GM21529 (cell line): ENCODE data around the gene NFXL1.
A peak's percentile ranks its signal among the peaks of the same experiment; 100 is the strongest.
"Not testable (repeated sequence)": the region's sequence is repeated elsewhere in the genome, so short reads cannot be mapped to it uniquely, and the experiment has no call there.

ENCODE experiments used
- ATAC-seq: cut with Tn5 transposase; IDR thresholded peaks from one replicate; pipeline ENCODE4 v1.9.1; 2021; ENCODE audit not compliant: unreplicated experiment

The NFXL1 gene

DNA sequence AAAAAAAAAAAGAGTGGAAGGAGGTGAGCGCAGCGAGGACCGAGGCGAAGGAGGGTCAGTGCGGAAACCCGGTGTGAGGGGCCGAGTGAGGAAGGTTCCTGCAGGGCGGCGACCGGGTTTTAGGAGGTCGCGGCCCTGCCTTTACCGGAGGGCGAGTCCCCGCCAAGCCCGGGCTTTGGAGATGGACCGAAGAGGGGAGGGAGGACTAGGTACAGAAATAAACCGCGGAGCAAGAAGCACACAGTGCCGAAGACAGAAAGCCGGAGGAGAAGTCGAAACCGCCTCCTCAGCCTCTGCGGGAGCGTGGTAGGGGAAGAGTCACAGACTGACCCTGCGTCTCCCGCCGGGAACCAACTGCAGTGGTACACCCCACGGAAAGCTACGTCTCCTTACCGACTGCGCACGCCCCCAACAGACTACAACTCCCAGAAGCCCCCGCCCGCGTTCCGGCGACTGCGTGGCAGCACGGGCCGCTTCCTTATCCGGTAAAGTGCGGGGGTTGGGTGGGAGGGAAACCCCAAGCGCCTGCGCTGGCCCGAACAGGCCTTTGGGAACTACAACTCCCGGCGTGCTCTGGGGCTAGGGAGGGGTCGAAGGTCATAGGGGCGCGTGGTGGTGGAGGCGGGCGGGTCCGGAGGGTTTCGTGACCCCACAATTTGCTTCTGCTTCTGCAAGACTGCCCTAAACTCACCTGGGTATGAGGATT is at the start of gene NFXL1:
Gene NFXL1 (minus strand): TSS at position 364 of the 706 bp plus-strand sequence. CDS start 380 bp downstream, outside the sequence.
- peak; percentile 97 for ATAC-seq

DNA sequence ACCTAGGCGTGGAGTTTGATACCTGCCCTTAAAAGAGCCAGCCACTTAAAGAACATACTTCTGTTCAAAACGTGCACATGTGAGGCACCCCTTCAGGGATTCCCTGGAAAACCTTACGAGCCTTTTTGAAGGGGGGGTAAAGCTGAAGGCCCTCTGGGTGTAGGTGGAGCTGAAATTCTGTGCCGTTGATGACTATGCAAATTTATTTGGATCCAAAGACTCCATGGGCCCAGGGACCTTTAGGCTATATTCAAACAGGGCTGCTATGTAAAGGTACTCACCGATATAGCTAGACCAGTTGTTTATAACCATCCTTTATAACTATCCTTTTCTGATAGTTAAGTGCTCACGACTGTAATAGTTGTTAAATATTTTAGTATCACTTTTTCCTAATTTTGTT is 40.3 kb upstream of the NFXL1 start:
- ATAC-seq, result no peak

DNA sequence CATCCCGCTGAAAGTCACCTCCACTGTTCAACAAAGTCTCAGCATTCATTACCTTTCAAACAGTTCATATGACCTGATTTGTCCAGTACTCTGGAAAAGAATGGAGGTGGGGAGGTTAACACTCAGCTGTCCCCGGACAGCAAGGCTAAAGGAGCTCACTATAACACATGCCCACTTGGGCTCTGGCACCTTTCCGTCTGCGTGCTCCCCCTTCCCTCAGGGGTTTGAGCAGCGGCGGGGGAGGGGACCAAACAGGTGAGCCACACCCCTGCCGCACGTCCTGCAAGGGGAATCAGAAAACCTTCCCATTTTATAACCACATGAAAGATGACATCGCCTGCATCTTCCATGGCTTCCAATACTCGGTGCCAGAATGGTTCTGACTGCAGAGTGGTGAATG is 39.9 kb upstream of the NFXL1 start:
- no peak for ATAC-seq

DNA sequence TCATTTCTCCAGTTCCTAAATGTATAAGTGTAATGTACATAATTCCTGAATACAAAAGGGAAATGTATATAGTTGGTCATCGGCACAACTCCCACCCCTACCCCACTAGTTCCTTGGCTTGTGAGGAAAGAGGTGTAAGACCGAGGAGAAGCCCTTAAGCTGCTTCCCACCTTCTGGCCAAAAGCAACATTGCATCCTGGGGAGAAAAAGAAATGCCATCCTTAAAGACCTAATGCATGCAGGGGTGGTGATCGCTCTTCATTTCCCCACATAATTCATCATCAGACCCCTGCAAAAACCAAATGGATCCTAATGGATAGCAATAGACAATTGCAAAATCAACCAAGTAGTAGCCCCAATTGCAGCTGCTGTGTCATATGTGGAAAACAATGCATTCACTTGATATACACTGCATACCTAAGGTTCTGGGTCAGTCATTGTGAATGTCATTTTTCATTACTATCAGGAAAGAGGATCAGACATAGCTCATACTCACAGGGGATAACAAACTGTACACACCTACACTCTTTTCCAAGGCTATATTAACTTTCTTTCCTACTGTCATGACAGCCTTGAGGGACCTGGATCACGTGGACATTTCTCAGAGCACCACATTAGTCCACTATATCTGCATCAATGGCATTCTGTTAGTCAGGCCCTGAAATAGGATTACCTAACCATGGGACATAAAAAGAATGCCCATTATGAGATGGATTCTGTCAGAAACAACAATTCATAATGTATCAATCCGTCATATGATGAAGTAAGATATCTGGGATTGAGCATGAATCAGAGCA is 31.7 kb upstream of the NFXL1 start:
- ATAC-seq, result no peak

DNA sequence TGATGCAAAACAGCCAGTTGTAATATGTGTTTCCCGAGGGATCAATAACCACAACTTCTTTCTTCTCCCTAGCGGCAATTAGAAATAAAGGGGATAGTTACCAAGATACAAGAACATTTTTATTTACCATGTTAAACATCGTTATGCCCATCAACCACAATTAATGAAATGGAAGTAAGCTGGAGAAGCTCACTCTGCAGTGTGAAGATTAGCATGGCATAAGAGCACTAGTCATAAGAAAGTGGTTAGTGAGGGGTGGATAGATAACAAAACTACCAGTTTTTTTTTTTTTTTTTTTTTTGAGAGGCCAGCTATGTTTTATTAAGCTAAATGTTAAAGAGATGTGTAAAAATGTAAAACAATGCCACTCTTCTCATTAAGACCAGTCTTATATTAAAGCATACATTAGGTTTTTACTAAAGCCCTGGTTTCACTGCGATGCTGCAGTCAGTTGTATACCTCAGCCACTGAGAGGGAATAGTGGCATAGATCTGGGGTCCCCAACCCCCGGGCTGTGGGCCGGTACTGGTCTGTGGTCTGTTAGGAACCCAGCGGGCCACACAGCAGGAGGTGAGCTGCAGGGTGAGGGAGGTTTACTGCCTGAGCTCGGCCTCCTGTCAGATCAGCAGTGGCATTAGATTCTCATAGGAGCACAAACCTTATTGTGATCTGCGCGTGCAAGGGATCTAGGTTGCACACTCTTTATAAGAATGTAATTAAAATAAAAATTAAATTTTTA is 27.9 kb upstream of the NFXL1 start:
- no peak for ATAC-seq

DNA sequence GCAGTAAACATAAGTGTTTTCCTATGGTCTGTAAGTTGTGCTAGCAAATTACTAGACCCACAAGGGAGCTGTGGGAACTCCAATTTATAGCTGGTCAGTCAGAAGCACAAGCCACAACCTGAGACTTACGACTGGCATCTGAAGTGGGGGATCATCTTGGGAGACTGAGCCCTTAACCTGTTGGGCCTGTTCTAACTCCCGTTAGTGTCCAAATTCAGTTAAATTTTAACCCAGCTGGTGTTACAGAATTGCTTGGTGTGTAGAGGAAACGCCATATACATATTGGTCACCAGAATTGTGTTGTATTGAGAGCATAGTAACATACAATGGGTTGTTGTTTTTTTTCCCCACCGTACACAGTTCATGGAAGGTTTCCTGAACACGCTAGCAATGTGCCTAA is 25.1 kb upstream of the NFXL1 start:
- ATAC-seq, result no peak

DNA sequence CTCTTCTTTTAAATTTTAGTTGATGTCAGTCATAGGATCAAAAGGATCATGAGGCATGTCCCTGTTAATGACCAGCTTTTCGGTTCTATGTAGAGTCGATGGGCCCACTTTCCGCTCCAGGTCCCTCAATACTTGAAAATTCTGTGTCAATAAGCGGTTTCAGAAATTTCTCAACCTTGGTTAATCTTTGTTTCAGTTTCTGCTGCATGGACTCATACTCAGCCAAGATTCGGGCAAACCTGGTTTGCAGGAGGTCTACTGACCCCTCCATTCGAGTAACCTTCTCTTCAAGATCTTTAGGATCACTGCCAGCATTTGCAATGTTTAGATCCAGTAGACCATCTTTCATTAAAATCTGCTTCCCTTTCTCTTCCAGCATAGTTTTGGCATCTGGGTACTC is 22.0 kb upstream of the NFXL1 start:
- no peak for ATAC-seq

DNA sequence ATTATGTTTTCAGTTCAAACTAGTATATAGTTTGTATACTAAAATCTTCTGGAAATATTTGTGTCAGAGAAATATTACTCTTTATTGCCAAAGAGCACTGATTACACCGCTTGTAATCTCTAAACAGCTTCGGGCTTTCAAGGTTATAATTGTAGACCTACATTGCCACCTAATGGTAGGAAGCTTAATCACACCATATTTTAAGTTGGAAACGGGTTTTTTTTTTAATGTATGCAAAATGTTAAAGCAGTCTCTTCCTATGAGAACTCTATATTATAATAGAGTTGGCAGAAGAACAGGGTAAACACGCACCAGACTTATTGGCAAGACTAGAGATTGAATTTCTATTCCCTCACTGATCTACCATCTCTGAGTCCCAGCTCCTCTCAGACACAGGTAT is 19.5 kb upstream of the NFXL1 start:
- peak; percentile 68 for ATAC-seq

DNA sequence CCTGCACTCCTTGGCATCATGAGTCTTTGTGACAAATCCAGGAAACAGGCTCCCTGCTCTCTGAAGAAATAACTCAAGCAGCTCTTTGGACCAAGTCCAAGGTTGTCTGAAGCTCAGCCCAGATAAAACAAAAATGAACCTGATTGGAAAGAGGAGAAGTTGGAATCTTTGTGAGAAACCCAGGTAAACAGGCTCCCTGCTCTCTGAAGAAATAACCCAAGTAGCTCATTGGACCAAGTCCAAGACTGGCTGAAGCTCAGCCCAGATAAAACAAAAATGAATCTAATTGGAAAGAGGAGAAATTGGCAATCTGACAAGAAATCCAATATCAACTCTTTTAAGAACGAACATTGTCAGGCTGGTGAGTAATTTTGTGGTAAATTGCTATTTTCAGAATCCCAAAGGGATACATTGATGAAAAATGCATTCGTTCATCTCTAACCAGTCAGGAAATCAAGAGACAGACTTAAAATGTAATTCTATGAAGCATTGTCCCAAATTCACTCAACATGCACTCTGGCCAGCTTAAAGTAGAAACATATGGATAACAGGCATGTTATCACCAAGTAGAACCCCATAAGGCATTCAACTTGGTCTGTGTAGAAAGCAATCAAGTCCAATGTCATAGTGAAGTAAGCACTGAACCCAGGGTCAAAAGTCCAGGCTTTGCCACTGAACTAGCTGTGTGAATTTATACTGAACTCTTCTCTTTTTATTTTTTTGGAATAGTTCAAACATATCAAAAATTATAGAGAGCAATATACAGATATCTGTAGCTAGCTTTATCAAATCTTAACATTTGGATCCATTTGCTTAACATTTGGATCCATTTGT is 16.8 kb upstream of the NFXL1 start:
- no peak for ATAC-seq

DNA sequence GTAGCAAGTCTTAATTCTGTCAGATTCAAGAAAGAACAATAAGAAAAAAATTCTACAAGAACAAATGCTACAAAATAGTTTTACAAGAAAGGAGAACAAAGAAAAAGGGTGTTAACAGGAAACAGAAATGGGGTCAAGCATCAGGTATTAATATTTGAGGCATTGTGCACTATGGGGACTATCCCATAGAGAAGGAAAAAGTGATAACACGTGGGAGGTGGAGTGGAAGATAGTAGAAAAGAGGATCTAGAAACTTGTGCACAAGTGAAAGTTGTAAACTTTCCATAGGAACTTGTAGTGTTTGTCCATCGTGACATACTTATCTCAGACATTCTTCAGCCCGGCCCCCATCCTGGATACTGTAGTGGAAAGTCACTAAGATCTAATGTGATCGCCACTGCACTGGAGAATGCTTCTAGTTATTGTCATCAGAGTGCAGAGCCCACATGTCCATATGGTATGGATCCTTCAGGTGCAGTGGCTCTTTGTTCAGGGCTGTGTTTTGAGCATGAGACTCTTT is 15.4 kb upstream of the NFXL1 start:
- ATAC-seq, result no peak

DNA sequence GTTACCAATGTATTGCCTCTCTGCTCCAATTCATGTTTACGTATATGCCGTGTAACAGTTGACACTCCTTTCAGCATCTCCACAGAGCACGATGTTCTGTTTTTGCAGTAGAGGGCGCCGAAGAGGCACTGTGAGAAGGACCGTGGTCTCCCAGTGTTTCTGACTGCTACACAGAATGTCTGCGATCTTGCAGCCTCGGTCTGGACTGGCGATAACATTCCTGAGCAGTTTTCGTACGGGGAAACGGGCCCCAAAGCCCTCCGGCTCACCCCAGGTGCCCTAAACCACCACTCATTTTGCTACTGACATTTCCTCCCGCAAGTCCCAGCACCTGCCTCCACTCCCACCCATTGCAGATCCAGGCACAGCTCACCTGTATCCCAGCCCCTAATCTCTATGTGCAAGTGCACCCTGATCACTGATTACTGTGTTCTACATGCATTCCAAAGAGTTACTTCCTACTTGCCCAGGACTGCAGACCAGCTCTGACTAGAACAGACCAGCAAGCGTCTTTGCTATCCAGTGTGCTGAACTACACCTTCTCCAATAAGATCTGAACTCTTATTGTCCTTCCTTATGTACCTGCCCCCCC is 12.4 kb upstream of the NFXL1 start:
- peak; percentile 93 for ATAC-seq

DNA sequence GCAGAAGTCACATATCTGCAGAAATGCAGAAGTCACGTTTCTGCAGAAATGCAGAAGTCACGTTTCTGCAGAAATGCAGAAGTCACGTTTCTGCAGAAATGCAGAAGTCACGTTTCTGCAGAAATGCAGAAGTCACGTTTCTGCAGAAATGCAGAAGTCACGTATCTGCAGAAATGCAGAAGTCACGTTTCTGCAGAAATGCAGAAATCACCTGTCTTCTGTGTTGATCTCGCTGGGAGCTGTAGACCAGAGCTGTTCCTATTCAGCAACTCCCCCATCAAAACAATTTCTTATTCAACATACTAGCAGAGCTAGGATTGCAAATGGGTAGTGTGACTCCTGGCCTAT is 8.9 kb upstream of the NFXL1 start:
- ATAC-seq, result not testable (repeated sequence)

DNA sequence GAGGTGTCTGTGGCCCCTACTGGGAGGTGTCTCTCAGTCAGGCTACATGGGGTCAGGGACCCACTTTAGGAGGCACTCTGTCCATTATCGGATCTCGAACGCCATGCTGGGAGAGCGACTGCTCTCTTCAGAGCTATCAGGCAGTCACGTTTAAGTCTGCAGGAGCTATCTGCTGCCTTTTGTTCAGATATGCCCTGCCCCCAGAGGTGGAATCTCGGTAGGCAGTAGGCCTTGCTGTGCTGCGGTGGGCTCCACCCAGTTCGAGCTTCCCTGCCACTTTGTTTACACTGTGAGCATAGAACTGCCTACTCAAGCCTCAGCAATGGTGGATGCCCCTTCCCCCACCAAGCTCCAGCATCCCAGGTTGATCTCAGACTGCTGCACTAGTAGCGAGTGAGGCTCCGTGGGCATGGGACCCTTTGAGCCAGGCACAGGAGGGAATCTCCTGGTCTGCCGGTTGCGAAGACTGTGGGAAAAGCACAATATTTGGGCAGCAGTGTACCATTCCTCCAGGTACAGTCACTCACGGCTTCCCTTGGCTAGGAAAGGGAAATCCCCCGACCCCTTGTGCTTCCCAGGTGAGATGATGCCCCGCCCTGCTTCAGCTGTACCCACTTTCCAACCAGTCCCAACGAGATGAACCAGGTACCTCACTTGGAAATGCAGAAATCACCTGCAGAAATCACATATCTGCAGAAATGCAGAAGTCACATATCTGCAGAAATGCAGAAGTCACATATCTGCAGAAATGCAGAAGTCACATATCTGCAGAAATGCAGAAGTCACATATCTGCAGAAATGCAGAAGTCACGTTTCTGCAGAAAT is 8.3 kb upstream of the NFXL1 start:
- ATAC-seq, result not testable (repeated sequence)

DNA sequence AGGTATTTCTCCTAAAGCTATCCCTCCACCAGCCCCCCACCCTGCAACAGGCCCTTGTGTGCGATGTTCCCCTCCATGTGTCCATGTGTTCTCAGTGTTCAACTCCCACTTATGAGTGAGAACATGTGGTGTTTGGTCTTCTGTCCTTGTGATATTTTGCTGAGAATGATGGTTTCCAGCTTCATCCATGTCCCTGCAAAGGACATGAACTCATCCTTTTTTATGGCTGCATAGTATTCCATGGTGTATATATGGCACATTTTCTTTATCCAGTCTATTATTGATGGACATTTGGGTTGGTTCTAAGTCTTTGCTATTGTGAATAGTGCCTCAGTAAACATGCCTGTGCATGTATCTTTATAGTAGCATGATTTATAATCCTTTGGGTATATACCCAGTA is 2.8 kb upstream of the NFXL1 start:
- not testable (repeated sequence) for ATAC-seq

DNA sequence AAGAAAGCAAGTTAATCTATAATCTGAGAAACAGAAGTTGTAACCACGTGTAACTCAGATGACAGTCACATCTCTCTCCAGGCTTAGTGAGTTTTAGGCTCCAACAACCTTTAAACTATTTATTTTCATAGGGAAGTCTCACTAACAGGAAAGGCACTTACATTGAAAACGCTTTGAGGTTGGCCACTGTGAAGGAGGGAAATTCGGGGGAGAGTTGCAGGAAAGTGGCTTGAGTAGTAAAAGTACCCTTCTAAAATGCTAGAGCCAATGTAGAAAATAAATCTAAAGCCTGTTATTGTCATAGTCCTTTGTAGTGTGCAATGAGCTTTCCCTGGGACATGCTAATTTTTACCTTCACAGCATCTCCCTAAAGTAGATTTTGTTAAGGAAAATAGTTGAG is 995 bp upstream of the NFXL1 start:
- ATAC-seq, result no peak

DNA sequence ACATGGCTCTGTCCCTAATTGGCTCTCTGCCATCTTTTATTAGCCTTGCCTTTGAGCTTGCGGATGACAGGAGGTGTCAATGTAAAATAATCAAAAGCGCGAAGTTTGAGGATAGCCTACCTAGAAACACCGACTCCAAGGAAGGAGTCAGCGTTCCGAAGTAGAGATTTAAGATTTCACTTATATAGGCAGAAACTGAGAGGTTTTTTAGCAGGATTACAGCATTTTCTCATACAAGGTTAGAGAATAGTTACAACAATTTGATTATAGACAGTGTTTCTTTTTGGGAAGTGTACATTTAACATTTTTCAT is 499 bp upstream of the NFXL1 start:
- ATAC-seq, result peak; percentile 14

DNA sequence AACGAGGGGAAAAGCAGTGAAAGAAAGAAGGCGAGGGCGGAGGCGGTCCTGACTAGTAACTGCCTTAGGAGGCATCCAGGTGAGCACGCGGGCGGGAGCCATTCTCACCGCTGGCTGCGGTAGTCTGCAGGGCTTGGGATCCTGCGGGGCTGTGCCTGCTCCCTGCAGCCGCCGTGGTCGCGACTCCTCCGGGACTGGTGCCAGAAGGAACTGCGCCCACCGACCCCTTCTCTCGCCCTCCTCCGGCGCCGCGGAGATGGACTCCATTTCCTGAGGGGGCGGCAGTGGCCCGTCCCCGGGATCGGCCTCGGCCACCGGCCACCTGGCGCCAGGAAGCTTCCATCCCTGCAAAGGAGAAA is 543 bp downstream of the NFXL1 start:
- ATAC-seq, result peak; percentile 25

DNA sequence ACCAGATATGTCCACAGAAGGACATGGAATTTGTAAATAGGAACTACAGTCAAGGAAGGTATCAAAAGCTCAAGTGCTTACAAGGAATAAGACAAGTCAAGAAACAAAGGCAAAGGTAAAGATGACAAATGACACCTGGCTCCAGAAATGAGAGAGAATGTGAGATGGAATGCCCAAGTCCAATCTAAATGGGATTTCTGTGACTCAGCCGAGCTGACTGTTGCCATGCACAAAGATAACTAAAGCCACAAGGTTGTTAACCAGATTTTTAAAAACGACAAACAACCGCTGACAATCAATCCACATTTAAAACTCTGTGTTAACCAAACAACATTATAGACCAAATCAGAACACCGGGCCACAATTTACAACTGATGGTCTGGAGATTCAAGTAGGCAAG is 1.1 kb downstream of the NFXL1 start:
- ATAC-seq, result no peak

DNA sequence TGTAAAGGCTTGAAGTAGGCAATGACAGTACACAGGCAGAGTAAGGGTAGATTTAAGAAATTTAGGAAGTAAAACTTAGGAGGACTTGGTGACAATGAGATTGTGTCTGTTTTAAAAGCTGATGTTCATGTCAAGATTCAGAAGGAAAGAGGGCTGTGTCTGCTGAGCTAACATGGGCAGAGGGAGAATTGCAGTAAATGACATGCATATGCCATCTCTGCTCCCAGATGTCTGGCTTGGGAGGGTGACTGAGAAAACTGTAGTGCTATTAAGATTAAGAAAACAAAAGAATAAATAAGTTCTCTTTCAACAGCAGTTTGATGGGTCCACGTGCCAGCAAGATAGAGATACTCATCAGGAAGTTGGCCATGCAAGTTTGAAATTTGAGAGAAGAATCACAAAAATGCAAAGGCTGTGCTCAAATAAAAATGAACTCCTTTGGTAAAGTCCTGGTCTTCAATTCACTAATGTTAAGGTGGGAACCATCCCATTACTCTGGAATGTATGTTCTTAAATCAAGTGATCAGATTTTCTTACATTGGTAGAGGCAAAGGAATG is 7.2 kb downstream of the NFXL1 start:
- no peak for ATAC-seq

DNA sequence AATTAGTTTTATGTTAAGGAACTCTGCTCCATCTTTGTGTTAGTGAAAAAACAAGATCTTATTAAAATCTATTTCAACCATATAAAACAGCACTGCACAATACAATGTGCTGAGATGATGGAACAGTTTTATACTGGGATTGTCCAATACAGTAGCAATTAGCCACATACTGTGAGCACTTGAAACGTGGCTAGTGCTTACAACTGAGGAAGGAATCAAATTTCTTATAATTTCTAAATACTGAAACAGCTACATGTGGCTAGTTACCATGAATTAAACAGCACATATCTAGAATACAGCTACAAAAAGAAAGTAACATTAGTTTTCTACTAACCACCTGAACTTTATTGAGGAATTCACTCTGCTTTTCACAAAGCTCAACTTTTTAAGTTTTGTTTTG is 14.7 kb downstream of the NFXL1 start:
- ATAC-seq, result no peak
